ENCODE data around the gene EXOC4. TPM values are rescaled to one million over a fixed set of nuclear protein-coding genes. Genes with fewer than 3 reads are reported as not detected.

EXOC4 gene
- total RNA-seq, 4 donors from 2014 or later: 52.4 to 82.2 (median 67.0) TPM

GRCh38 chr7:134022286-134022911 is 769.5 kb downstream of the EXOC4 start:
- intact Hi-C loops (cut with DNase I; ENCODE audit: low total_unique reads): no loop called here
- H3K4me3 ChIP-seq (ENCODE audit: low read depth, poor library complexity, severe bottlenecking): no peak overlapping the region
- DNase-seq (ENCODE audit: low spot score in 2 of 2): no peak
- 50 to 59% methylated on average over 1 of the region's 1 CpG for WGBS, 2 donors
- TF ChIP-seq CTCF (IDR thresholded peaks at IDR 0.05) (no peak), POLR2A (IDR thresholded peaks at IDR 0.05) (no peak)

- TF ChIP-seq POLR2A (IDR thresholded peaks at IDR 0.05): no peak
- no peak for TF ChIP-seq CTCF (IDR thresholded peaks at IDR 0.05)
- DNase-seq (ENCODE audit: low spot score in 2 of 2): no peak
- intact Hi-C loops (cut with DNase I; ENCODE audit: low total_unique reads): no loop called here
- WGBS, 2 donors: 80 to 94% methylated on average over 1 to 2 of the region's 2 CpGs
- H3K4me3 ChIP-seq (ENCODE audit: low read depth, poor library complexity, severe bottlenecking): no peak overlapping the region
These were observed 771.9 kb downstream of the EXOC4 start for GRCh38 chr7:134024739-134025138.

- 86 to 91% methylated on average over 4 of the region's 4 CpGs for WGBS, 2 donors
- intact Hi-C loops (cut with DNase I; ENCODE audit: low total_unique reads): no loop called here
- TF ChIP-seq CTCF (IDR thresholded peaks at IDR 0.05): no peak
- no peak for TF ChIP-seq POLR2A (IDR thresholded peaks at IDR 0.05)
- no peak for DNase-seq (ENCODE audit: low spot score in 2 of 2)
- H3K4me3 ChIP-seq (ENCODE audit: low read depth, poor library complexity, severe bottlenecking): no peak overlapping the region
These were observed 776.0 kb downstream of the EXOC4 start for GRCh38 chr7:134028853-134029252.

GRCh38 chr7:134029743-134030142 is 776.9 kb downstream of the EXOC4 start:
- DNase-seq (ENCODE audit: low spot score in 2 of 2): no peak
- TF ChIP-seq CTCF (IDR thresholded peaks at IDR 0.05): no peak
- TF ChIP-seq POLR2A (IDR thresholded peaks at IDR 0.05): no peak
- H3K4me3 ChIP-seq (ENCODE audit: low read depth, poor library complexity, severe bottlenecking): no peak overlapping the region
- intact Hi-C loops (cut with DNase I; ENCODE audit: low total_unique reads): no loop called here
- 60 to 67% methylated on average over 1 of the region's 1 CpG for WGBS, 2 donors

GRCh38 chr7:134030460-134030865 is 777.6 kb downstream of the EXOC4 start:
- no peak overlapping the region for H3K4me3 ChIP-seq (ENCODE audit: low read depth, poor library complexity, severe bottlenecking)
- no peak for DNase-seq (ENCODE audit: low spot score in 2 of 2)
- TF ChIP-seq CTCF (IDR thresholded peaks at IDR 0.05) (no peak), POLR2A (IDR thresholded peaks at IDR 0.05) (no peak)
- 78 to 79% methylated on average over 9 of the region's 9 CpGs for WGBS, 2 donors
- intact Hi-C loops (cut with DNase I; ENCODE audit: low total_unique reads): no loop called here

Measured in lower leg skin (tissue), 4 donors.